ENCODE results near the gene PTPRQ. TPM values are rescaled to one million over a fixed set of nuclear protein-coding genes. Genes with fewer than 3 reads are reported as not detected.

Gene PTPRQ
- total RNA-seq, 1 donor from 2014 or later: 0.35 TPM

DNA sequence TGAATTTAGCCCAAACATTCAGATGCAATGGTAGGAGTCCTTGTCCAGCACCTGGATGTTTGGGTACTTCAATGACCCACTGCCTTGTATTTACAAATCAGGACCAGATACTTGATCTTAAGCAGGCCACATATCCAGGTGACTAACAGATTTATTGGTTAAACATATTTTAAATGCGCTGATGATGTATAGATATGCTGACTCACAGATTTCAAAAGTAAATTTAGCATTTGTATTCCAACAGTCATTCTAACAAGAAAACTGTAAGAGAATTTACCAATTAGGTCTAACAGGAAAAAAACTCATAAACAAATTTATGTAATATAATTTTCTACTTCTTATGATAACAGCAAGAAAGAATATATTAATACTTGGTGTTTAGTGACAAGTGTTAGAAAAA is 234.0 kb downstream of the PTPRQ start:
- Mint-ChIP-seq H3K4me3 (ENCODE audit: unreplicated experiment) (no peak overlapping the region), H3K27me3 (ENCODE audit: unreplicated experiment) (no peaks in the 10 kb centered on the region), H3K36me3 (ENCODE audit: unreplicated experiment) (no peaks in the 10 kb centered on the region), H3K27ac (ENCODE audit: unreplicated experiment) (no peak overlapping the region), H3K9me3 (ENCODE audit: unreplicated experiment) (no peaks in the 10 kb centered on the region), H3K4me1 (ENCODE audit: unreplicated experiment) (peaks cover 4% of the 10 kb centered on the region)
- TF ChIP-seq, protein P1, sequence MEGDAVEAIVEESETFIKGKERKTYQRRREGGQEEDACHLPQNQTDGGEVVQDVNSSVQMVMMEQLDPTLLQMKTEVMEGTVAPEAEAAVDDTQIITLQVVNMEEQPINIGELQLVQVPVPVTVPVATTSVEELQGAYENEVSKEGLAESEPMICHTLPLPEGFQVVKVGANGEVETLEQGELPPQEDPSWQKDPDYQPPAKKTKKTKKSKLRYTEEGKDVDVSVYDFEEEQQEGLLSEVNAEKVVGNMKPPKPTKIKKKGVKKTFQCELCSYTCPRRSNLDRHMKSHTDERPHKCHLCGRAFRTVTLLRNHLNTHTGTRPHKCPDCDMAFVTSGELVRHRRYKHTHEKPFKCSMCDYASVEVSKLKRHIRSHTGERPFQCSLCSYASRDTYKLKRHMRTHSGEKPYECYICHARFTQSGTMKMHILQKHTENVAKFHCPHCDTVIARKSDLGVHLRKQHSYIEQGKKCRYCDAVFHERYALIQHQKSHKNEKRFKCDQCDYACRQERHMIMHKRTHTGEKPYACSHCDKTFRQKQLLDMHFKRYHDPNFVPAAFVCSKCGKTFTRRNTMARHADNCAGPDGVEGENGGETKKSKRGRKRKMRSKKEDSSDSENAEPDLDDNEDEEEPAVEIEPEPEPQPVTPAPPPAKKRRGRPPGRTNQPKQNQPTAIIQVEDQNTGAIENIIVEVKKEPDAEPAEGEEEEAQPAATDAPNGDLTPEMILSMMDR (IDR thresholded peaks at IDR 0.05): no peak
- DNase-seq (ENCODE audit: extremely low spot score, unreplicated experiment): no peak

DNA sequence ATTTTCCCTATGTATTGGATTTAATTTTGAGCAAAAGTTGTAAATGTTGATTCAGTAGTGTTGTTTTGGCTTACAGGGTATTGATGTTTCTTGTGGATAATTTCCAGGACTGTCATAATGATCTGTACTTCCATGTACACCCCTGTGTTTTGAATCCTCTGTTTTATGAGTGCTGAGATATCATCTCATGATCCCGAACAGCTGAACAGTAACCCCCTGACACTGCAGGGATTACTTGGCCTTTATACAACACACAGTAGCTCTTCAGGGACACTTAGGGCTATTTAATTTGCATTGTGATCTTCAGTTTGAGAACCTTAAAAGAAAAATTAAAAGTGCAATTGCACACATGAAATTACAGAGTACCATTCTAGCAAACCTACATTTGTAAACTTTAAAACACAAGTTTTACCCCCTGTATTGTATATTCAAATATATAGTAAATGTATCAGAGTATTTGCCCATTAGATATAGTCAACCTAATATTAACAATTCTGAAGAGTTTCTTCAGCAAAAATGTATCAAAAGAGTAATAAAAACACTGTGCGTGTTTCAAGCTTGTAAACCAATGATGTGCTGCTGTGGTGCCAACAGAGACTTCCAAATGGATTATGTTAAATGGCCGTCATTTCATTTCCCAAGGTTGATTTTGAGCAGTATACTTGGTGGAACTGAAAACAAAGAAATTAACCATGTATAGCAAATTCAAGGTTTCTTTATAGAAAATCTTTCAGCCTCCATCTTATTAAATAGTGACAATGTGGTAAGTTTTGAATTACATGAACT is 235.5 kb downstream of the PTPRQ start:
- no peaks in the 10 kb centered on the region for H3K9me3 Mint-ChIP-seq (ENCODE audit: unreplicated experiment)
- no peaks in the 10 kb centered on the region for H3K27me3 Mint-ChIP-seq (ENCODE audit: unreplicated experiment)

DNA sequence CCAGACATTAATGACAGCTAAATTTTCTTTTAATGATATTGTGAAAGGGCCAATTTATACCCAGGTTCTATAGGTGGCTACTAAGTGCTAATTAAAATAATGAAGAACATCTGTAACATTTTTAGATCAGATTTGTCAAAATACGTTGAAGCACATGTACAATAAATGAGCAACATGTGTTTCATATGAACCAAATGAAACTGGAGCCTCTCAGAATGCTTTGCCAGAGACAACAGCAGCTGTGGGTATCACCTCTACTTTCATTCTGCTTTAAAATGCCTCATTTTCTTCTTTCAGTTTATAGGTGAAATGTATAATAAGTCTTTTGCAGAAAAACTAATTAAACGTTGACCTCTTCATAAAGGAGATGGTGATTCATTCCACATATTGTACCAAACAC is 237.3 kb downstream of the PTPRQ start:
- TF ChIP-seq, protein P1 (IDR thresholded peaks at IDR 0.05): no peak
- Mint-ChIP-seq H3K36me3 (ENCODE audit: unreplicated experiment) (peaks cover 2% of the 10 kb centered on the region), H3K27ac (ENCODE audit: unreplicated experiment) (no peak overlapping the region), H3K4me1 (ENCODE audit: unreplicated experiment) (no peaks in the 10 kb centered on the region), H3K27me3 (ENCODE audit: unreplicated experiment) (no peaks in the 10 kb centered on the region), H3K9me3 (ENCODE audit: unreplicated experiment) (peaks cover 4% of the 10 kb centered on the region), H3K4me3 (ENCODE audit: unreplicated experiment) (no peak overlapping the region)
- no peak for DNase-seq (ENCODE audit: extremely low spot score, unreplicated experiment)

More for the DNA sequence above, 235.5 kb downstream of the PTPRQ start:
- H3K4me3 Mint-ChIP-seq (ENCODE audit: unreplicated experiment): no peak overlapping the region
- no peak overlapping the region for H3K27ac Mint-ChIP-seq (ENCODE audit: unreplicated experiment)
- no peak for DNase-seq (ENCODE audit: extremely low spot score, unreplicated experiment)
- TF ChIP-seq, protein P1 (IDR thresholded peaks at IDR 0.05): no peak
- H3K36me3 Mint-ChIP-seq (ENCODE audit: unreplicated experiment): no peaks in the 10 kb centered on the region
- peaks cover 4% of the 10 kb centered on the region for H3K4me1 Mint-ChIP-seq (ENCODE audit: unreplicated experiment)

DNA sequence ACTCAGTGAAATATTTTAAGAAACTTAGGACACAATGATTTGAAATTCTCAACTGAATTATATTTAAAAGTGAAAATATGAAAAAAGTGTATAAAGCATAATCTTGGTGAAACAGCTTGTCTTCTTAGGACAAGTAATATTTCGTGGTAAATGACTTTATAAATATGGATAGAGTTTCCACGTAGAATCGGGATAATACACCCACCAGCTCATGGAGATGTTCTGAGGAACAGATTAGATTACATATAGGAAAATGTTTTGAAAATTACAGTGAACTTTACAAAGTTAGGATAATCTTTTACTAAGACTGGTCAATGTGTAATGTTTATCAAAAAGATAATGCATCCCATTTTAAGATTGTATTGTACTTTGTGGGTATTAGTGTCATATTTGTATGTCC is 237.8 kb downstream of the PTPRQ start:
- no peak for DNase-seq (ENCODE audit: extremely low spot score, unreplicated experiment)
- Mint-ChIP-seq H3K4me3 (ENCODE audit: unreplicated experiment) (no peak overlapping the region), H3K4me1 (ENCODE audit: unreplicated experiment) (no peaks in the 10 kb centered on the region), H3K36me3 (ENCODE audit: unreplicated experiment) (peaks cover 2% of the 10 kb centered on the region), H3K27ac (ENCODE audit: unreplicated experiment) (no peak overlapping the region), H3K9me3 (ENCODE audit: unreplicated experiment) (peaks cover 5% of the 10 kb centered on the region), H3K27me3 (ENCODE audit: unreplicated experiment) (no peaks in the 10 kb centered on the region)
- TF ChIP-seq, protein P1 (IDR thresholded peaks at IDR 0.05): no peak

DNA sequence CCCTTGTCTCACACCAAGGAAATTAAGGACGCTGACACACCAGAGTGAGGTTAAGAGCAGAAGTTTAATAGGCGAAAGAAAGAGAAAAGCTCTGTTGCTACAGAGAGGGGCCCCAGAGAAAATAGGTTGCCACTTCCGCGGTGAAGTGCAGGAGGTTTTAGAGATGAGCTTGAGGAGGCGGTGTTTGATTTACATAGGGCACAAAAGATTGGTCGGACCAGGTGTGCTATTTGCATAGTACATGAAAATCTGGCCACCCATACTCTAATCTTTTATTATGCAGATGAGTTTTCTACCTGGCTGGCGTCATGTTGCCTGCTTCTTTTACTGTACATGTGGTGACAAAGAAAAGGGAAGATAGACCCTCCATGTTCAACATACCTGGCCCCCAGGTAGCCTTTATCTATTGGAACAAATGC is 240.1 kb downstream of the PTPRQ start:
- H3K4me1 Mint-ChIP-seq (ENCODE audit: unreplicated experiment): no peaks in the 10 kb centered on the region
- H3K27ac Mint-ChIP-seq (ENCODE audit: unreplicated experiment): no peak overlapping the region
- peaks cover 2% of the 10 kb centered on the region for H3K36me3 Mint-ChIP-seq (ENCODE audit: unreplicated experiment)
- DNase-seq (ENCODE audit: extremely low spot score, unreplicated experiment): no peak
- H3K9me3 Mint-ChIP-seq (ENCODE audit: unreplicated experiment): peaks cover 5% of the 10 kb centered on the region
- no peak overlapping the region for H3K4me3 Mint-ChIP-seq (ENCODE audit: unreplicated experiment)
- no peaks in the 10 kb centered on the region for H3K27me3 Mint-ChIP-seq (ENCODE audit: unreplicated experiment)
- TF ChIP-seq, protein P1 (IDR thresholded peaks at IDR 0.05): no peak
